ENCODE results near the gene TEX53. TPM values are rescaled to one million over a fixed set of nuclear protein-coding genes. Genes with fewer than 3 reads are reported as not detected.

The TEX53 gene
- total RNA-seq, 3 donors from 2014 or later: not detected

DNA sequence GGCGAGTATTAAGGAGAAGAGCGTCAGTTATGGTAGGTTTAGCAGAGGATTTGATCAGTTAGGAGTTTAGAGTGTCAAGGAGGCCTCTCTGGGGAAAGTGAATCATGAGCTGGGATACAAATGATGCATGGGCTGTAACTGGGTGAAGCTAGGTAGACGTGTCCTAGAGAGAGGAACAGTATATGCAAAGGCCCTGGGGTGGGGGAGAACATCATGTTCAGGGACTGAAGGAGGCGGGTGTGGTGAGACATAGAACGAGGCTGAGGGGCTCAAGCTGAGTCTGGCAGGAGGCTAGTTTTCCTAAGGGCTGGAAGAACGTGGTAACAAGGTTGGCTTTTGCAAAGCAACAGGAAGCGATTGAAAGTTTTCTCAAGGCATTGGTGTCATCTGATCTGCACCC, 36.0 kb downstream of the TEX53 start:
- H3K27ac ChIP-seq: no peak overlapping the region
- no peaks in the 10 kb centered on the region for H3K4me1 ChIP-seq
- intact Hi-C loops (cut with DNase I; ENCODE audit: low total_unique reads): no loop called here
- H3K4me3 ChIP-seq: no peak overlapping the region
- H3K9me3 ChIP-seq: no peaks in the 10 kb centered on the region
- no peaks in the 10 kb centered on the region for H3K36me3 ChIP-seq
- no peak for DNase-seq (ENCODE audit: low spot score in 2 of 2)
- no peaks in the 10 kb centered on the region for H3K27me3 ChIP-seq
- TF ChIP-seq, protein P1, sequence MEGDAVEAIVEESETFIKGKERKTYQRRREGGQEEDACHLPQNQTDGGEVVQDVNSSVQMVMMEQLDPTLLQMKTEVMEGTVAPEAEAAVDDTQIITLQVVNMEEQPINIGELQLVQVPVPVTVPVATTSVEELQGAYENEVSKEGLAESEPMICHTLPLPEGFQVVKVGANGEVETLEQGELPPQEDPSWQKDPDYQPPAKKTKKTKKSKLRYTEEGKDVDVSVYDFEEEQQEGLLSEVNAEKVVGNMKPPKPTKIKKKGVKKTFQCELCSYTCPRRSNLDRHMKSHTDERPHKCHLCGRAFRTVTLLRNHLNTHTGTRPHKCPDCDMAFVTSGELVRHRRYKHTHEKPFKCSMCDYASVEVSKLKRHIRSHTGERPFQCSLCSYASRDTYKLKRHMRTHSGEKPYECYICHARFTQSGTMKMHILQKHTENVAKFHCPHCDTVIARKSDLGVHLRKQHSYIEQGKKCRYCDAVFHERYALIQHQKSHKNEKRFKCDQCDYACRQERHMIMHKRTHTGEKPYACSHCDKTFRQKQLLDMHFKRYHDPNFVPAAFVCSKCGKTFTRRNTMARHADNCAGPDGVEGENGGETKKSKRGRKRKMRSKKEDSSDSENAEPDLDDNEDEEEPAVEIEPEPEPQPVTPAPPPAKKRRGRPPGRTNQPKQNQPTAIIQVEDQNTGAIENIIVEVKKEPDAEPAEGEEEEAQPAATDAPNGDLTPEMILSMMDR (IDR thresholded peaks at IDR 0.05): no peak
- no peak for TF ChIP-seq POLR2AphosphoS5 (IDR thresholded peaks at IDR 0.05)
- no peak for TF ChIP-seq POLR2A (IDR thresholded peaks at IDR 0.05)

DNA sequence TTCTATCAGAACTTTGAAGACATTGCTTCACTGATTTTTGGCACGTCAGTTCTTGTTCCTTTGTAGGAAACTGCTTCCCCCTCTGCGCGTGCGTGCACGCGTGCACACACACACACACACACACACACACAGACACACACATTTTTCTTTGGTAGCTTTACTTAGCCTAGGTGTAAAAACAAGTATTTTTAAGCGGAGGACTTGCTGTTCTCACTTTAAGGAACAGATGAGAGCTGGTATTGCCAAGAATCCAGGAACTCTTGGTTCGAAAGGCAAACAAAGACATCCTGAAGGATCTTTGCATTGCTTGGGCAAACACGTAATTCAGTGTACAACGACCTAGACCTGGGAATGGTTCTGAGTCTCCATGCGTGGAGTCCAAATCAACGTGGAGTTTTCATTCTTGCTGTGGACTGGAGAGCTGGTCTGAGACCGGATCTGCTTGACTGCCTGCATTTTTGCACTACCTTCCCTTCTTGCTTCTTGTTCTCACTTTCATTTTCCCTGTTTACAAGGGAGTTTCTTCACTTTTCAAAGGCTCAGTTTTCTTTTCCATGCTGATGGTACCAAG, 38.3 kb downstream of the TEX53 start:
- H3K36me3 ChIP-seq: no peaks in the 10 kb centered on the region
- TF ChIP-seq POLR2A (IDR thresholded peaks at IDR 0.05): no peak
- peak in 1 of 3 donors; percentile 20 for TF ChIP-seq POLR2AphosphoS5 (IDR thresholded peaks at IDR 0.05)
- TF ChIP-seq, protein P1 (IDR thresholded peaks at IDR 0.05): no peak
- H3K4me3 ChIP-seq: peak overlapping the region; percentile 14 to 57 (median 41)
- DNase-seq (ENCODE audit: low spot score in 2 of 2): no peak
- no peaks in the 10 kb centered on the region for H3K4me1 ChIP-seq
- no peaks in the 10 kb centered on the region for H3K9me3 ChIP-seq
- no peaks in the 10 kb centered on the region for H3K27me3 ChIP-seq
- H3K27ac ChIP-seq: peak overlapping the region; percentile 78 to 81
- intact Hi-C loops (cut with DNase I; ENCODE audit: low total_unique reads): no loop called here

DNA sequence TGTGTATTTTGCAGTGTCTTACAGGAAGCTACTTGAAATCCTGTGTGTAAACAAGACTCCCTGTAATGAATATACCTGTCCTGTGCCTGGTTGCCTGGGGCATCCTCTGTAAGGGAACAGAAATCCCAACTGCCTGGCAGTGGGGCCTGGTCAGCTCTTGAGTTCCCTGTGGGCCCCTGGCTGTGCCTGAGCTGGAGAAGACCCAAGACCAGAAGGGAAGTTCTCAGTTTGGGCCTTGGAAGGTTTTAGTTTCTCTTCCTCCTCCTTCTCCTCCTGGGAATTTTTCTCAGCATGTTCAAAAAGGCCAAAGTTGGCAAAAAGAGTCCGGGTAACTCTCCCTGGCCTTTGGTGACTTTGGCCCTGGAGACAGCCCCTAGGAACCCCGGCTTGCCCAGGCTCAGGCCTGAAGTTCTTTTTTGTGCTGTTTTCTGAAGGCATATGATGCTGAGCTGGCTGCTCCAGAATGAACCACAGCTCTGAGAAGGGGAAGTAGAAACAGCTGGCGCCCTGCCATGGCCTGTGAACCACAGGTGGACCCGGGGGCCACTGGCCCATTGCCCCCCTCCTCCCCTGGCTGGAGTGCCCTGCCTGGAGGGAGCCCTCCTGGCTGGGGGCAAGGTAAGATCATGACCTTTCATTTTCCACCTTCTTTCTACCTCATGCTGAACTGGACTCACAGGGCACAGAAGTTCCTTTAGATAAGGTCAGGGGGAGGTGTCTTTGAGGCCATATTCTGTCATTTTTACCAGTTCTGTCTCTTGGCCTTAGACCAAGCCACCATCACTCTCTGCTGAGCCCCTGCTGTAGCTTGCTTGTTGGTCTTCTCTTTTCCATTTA, 40.7 kb downstream of the TEX53 start:
- peak; percentile 60 to 80 for DNase-seq (ENCODE audit: low spot score in 2 of 2)
- H3K27me3 ChIP-seq: no peaks in the 10 kb centered on the region
- H3K27ac ChIP-seq: peak overlapping the region; percentile 81 to 83
- TF ChIP-seq, protein P1 (IDR thresholded peaks at IDR 0.05): no peak
- no peak for TF ChIP-seq POLR2A (IDR thresholded peaks at IDR 0.05)
- TF ChIP-seq POLR2AphosphoS5 (IDR thresholded peaks at IDR 0.05): no peak
- intact Hi-C loops (cut with DNase I; ENCODE audit: low total_unique reads): no loop called here
- H3K4me3 ChIP-seq: no peak overlapping the region
- H3K36me3 ChIP-seq: no peaks in the 10 kb centered on the region
- no peaks in the 10 kb centered on the region for H3K9me3 ChIP-seq
- H3K4me1 ChIP-seq: peaks cover 6 to 7% of the 10 kb centered on the region in 2 donors

DNA sequence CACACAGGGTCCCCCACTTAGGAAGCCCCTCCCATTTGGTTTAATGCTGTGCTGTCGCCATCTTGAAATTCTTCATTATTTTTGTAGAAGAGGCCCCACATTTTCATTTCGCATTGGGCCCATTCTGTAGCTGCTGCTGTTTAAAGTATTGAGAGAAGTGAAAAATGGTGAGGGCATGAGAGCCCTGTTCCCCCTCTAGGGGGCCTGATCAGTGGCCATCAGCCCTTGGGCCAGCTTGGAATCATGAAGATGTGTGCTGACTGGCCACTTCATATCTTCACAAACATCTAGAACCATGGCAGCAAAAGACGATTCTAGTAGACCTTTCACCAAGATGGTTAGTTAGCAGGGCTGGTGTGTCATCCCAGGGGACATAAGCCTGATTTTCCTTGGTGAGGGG, 43.2 kb downstream of the TEX53 start:
- no peaks in the 10 kb centered on the region for H3K9me3 ChIP-seq
- peaks cover 6 to 8% of the 10 kb centered on the region in 2 donors for H3K4me1 ChIP-seq
- TF ChIP-seq POLR2A (IDR thresholded peaks at IDR 0.05): no peak
- TF ChIP-seq, protein P1 (IDR thresholded peaks at IDR 0.05): no peak
- TF ChIP-seq POLR2AphosphoS5 (IDR thresholded peaks at IDR 0.05): no peak
- H3K27ac ChIP-seq: peak overlapping the region in 1 of 2 donors; percentile 97
- no peaks in the 10 kb centered on the region for H3K27me3 ChIP-seq
- intact Hi-C loops (cut with DNase I; ENCODE audit: low total_unique reads): no loop called here
- no peak for DNase-seq (ENCODE audit: low spot score in 2 of 2)
- no peaks in the 10 kb centered on the region for H3K36me3 ChIP-seq
- no peak overlapping the region for H3K4me3 ChIP-seq

DNA sequence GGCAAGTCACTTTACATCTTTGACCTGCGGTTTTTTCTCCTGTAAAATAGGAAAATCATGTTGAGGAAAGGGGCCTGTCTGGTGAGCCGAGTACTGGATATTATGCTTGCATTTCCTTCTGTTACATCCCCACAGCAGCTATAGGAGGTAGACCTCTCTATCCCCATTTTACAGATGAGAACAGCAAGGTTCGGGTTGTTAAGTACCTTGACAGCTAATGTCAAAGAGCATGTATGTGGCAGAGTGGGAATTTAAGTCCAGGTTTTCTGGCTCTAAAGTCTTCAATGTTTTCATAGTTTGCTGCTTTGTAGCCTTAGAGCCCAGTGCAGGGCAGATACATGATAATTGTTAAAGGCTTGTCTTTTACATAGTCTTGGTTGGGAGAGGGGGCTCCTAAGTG, 43.7 kb downstream of the TEX53 start:
- Histone ChIP-seq H3K27me3 (no peaks in the 10 kb centered on the region), H3K4me3 (no peak overlapping the region), H3K4me1 (peaks cover 6 to 8% of the 10 kb centered on the region in 2 donors), H3K36me3 (no peaks in the 10 kb centered on the region), H3K27ac (peak overlapping the region; percentile 90 to 97), H3K9me3 (no peaks in the 10 kb centered on the region)
- TF ChIP-seq POLR2AphosphoS5 (IDR thresholded peaks at IDR 0.05) (no peak), POLR2A (IDR thresholded peaks at IDR 0.05) (no peak)
- TF ChIP-seq, protein P1 (IDR thresholded peaks at IDR 0.05): no peak
- intact Hi-C loops (cut with DNase I; ENCODE audit: low total_unique reads): loop anchor here (2.0 kb wide), 1 partner anchor 17 kb away; no protein-coding TSS in a partner anchor
- no peak for DNase-seq (ENCODE audit: low spot score in 2 of 2)
